GM19328 (cell line): ENCODE measurements around the gene PHACTR1.

Experiments used
- ATAC-seq: cut with Tn5 transposase; IDR thresholded peaks from one replicate; pipeline ENCODE4 v1.9.1; 2021; ENCODE audit warnings: mild to moderate bottlenecking, moderate library complexity; ENCODE audit not compliant: unreplicated experiment

PHACTR1 gene

DNA sequence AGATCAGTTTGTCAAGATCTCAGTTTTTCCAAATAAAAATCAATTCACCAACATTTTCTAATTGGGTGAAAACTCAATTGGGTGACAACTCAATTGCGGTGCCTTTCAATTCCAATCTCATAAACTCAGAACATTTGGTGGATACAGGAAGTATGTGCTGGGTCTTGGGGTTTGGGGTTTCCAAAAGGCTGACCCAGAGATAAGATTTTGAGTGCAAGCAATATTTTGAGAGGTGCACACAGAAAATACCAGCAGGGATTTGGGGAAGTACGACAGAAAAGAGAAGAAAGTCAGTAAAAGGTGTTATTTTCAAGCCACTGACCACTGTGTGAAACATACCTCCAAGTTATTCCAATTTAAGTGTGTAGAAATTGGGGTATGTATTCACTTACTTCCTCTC is 258.0 kb downstream of the PHACTR1 start:
- ATAC-seq: no peak

DNA sequence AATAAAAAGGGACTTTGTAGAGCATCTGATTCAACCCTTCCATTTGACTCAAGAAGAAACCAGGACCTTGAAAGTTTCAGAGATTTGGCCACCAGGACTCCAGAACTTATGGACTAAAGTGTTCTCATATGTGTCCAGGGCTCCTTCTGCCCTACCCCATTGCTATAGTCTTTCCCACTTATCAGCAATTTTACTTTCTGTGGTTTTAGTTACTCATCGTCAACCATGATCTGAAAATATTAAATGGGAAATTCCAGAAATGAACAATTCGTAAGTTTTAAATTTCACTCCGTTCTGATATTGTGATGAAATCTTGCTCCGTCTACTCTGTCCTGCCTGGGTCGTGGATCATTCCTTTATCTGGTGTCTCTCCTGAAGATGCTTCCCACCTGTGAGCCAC is 259.8 kb downstream of the PHACTR1 start:
- ATAC-seq: no peak

DNA sequence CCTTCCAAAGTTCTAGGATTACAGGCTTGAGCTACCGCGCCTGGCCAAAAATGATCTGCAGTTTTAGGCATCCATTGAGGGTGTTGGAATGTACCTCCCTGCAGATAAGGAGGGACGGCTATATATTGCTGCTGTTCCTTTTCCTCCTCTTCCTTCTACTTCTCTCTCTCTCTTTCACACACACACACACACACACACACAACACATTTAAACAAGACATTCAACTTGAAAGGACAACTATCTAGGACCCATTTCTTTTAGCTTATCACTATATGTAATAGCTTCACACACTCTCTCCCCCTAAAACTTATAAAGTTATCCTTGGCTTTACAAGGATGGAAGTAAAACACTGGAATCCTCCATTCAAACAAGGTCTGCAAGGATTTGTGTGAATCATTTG is 260.6 kb downstream of the PHACTR1 start:
- ATAC-seq: no peak

DNA sequence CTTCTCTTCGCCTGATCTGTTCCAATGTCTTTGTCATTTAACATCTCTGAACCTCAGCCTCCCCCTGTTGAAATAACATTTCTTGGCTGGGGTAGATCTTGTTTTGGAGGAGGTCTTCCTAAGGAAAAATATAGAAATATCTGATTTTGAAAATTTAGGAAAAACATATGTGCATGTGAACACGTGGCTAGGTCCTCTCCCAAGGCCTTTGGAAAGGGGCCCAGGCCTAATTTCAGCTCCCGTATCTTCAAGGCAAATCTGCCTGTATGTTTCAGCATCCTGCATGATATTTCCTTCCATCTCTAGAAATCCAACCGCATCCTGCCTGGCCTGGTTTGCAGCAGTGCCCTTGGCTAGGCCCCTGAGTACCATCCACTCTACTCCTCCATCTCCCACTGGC is 261.2 kb downstream of the PHACTR1 start:
- ATAC-seq: no peak

DNA sequence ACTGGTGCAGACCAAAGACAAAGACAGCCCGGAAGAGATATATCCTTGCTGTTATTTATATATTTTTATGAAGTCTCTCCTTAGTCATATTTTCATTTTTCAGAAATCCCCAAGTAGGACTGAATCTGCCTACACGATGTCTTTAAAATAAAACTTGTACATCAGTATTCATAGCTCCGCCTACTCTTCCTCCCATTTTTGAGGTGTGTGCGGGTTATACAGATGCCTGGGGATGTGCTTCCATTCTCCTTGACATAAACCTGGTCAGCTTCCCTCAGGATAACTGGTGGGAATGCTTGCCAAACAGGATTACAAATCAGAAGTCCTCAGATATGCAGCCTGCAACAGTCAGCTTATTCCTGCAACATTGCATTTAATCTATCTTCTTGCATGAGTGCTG is 264.2 kb downstream of the PHACTR1 start:
- no peak for ATAC-seq

DNA sequence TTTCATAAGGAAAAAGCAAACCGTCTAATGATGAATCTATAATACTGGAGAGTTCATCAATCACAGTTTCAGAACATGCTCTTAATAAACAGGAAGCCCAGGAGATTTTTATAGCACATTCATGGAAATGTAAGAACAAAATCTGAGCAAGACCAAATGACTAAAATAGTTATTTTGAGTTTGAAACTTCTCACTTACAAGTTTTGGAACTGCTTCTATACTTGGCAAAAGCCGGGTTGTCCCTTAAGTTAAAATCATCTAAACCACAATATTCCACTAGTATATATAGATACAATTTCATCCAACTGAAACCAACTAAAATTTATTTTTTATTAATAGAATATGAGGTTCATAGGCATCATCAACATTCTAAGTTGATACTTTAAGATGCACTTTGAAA is 268.2 kb downstream of the PHACTR1 start:
- no peak for ATAC-seq

DNA sequence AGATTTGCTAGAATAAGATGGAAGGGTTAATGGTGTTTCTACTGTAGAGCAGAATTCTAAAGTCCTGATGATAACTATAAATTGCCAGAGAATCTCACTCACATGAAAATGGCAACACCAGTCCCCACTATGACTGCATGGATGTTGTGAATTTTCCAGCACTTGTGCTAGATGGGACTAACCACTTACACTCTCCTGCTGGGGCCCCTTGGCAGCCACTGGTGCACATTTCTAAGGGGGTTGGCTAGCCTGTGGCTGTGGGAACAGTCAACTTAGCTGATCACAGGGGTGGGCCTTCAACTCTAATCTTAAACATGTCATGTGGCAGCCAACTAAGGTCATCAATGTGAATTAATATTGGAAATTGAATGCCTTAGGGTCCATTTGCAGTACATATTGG is 271.2 kb downstream of the PHACTR1 start:
- no peak for ATAC-seq

DNA sequence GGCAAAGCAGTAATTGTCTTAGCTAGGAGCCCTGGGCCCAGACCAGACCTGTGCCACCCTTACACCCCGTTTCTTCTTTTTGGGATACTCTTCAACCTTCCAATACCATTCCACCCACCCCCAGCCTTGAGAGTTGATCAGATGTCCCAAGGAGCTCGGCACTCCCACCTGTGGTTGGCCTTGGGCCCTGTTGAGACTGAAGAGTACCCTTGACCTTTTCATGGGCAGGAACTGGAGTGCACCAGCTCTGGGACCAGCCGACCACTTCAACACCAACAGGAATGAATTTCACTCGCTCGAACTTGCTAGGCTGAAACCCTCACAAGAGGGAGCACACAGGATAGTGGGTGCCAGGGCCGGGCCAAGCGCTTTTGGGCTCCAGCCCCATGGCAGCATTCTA is 273.6 kb downstream of the PHACTR1 start:
- no peak for ATAC-seq

DNA sequence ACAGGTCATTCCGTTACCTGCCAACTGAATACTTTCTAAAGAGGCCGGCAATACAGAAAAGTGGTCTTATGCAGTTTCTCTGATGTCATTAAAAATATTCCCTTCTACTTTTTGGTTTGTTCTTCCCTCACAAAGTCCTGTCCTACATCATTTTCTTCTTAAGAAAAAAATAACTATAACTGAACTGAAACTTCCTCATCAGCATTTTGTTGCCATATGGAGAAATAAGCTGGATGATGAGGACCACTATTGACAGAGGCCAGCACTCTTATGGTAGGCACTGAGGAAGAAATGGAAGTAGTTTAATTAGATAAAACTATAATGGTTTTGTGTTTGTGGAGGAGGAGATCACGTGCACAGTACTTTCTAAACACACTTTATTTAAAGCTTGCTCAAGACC is 274.9 kb downstream of the PHACTR1 start:
- no peak for ATAC-seq

DNA sequence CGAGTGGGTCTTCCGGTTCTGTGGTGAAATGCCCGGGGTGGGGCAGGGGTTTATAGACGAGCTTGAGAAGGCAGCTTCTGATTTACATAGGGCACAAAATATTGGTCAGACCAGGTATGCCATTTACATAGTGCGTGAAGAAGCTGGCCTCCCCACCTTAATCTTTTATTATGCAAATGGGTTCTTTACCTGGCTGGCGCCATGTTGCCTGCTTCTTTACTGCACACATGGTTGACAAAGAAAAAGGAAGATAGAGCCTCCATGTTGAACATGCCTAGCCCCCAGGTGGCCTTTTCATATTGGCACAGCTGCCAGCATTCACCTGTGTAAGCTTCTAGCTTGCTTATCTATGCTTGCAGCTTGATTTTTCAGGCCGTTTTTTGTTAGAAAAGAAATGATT is 276.2 kb downstream of the PHACTR1 start:
- no peak for ATAC-seq

DNA sequence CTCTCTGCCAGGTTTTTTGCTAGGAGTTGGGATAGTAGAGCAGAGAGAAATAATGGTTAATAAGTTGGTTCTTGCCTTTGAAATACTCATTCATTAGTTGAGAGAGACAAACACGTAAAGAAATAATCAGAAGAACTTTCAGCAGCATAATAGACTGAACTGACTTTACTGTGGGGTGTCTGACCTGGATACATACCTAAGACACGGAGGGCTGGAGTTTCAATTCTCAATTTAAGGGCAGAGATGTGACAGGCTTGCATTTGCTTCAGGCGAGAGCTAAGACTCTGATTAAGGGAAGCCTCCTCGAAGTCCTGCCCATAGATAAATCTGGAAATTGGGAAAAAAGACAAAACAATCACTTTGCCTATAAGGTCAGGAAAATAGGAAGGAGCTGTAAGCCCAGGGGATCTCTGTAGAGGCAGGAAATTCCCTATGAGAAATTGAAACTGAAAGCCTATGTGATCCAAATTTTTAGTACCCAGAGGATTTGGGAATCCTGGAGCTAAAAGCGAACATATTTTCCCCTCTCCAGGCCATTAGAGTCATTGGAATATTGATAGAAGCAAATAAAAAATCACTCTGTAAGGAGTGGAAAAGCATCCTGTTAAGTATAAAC is 276.8 kb downstream of the PHACTR1 start:
- no peak for ATAC-seq

DNA sequence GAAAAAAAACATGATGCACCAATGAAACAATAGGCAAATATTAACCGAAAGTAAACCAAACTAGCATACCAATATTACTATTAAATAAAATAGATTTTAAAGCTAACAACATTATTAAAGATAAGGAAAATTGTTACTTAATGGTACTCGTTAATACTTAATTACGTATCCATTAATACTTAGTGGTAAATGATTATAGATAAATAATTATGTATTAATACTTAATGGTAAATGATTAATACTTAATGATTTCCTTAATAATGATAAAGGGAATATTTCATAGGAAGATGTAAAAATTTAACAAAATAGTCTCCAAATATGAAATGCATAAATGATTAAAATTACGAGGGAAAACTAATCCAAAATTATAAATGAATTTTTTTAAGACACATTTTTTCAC is 278.9 kb downstream of the PHACTR1 start:
- no peak for ATAC-seq

DNA sequence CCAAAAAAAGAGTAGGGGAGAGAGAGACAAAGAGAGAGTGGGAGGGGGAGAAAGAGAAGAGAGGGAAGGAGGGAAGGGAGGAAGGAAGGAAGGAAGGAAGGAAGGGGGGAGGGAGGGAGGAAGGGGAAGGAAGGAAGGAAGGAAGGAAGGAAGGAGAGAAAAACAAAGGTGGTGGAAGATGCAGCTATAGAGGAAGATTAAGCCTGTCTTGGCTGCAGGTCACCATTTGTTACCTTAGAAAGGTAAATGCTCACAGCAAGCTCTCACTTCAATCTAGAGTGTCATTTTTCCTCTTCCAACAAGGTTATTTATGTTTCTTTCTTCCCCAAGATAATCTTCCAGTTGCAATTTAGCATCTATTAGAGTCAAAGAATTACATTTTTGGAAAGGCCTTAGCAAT is 284.0 kb downstream of the PHACTR1 start:
- no peak for ATAC-seq

DNA sequence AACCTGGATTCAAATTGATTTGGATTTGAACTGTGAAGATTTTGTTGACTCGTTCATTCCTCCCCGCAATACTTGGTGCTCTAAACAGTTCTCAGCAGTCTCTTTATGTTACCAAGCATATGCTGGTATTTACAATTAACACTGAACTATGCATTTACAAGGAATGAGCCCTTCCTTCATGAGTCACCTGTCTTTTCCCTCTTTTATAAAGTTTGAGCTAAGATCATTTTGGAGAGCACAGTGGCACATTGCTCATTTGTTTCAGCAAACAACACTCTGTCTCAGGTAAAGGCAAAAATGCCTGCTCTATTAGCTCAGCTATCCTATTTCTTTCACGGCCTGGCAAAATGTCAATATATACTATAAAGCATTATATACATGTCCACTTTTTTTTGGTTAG is 285.4 kb downstream of the PHACTR1 start:
- ATAC-seq: no peak

DNA sequence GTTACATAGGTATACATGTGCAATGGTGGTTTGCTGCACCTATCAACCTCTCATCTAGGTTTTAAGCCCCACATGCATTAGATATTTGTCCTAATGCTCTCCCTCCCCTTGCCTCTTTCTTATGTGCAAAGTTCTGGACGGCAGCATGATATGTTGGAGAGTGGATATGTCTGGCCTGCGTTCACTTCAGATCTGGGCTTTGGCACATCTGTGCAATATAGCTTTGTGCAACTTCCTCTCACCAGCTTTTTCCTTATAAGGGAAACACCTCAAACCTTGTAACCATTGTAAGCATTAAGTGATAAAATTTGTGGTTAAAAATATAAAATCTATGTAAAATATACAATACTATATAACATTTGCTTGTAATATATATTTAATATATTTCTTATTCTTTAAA is 288.0 kb downstream of the PHACTR1 start:
- ATAC-seq: no peak

DNA sequence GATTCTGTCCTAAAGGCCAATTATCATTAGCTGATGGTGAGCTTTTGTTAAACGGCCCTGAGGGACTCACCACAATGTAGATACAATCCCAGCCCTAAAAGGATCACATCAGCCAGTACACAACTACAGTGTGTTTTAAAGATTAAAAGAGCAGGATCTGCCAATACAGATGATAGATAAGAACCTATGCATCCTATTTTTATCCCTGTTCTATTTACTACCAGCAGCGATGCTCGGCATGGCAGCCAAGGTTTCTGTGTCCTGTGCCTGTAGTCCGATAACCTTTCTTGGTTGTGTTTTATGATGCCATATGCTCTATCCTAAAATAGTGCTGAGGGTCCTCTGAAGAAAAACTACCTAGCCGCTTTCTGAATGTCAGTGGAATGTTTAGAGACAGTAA is 289.4 kb downstream of the PHACTR1 start:
- ATAC-seq: no peak

DNA sequence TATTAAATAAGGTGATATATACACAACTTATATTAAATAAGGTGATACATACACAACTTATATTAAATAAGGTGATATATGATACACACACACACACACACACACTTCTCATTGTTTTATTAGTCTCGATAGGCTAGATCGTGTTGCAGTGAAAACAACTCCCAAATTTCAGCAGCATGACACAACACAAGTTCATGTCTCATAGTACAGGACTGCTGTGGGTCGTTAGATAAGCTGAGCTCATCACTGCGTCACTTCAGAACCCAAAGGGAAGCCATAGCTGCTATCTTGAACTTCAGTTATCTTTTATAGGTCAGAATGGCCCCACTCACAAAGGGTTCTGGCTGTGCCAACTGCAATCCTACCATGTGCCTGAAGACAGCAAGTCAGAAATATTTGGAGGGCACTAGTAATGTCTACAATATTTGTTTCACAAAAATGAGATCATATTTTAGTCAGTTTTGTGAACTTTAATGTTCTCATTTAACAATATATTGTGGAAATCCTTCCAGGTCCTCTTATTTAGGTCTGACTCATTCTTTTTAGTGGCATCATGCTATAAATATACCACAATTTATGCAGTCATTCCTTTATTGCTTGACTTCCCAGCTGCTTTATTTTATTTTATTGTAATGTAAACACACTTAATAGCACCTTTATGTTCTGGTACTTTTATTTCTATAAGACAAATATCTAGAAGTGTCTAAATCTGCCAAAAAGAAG is 290.2 kb downstream of the PHACTR1 start:
- ATAC-seq: no peak

DNA sequence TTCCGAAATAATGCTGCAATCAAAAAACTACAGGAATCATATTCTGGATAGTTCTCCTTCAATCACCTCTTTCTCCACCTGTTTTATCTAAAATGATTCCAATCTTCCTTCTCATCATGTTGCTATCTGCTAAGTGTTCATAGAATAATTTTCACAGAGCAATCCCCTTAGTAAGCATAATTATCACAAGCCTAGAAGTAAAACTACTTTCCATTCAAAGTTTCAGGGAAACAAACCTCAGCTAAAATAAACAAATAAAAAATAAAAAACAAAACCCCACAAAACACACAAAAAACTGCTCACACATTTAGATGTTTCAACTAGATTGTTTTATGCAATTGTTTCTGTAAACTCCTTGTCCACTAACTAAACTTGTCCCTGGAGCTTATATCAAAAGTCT is 291.2 kb downstream of the PHACTR1 start:
- no peak for ATAC-seq

DNA sequence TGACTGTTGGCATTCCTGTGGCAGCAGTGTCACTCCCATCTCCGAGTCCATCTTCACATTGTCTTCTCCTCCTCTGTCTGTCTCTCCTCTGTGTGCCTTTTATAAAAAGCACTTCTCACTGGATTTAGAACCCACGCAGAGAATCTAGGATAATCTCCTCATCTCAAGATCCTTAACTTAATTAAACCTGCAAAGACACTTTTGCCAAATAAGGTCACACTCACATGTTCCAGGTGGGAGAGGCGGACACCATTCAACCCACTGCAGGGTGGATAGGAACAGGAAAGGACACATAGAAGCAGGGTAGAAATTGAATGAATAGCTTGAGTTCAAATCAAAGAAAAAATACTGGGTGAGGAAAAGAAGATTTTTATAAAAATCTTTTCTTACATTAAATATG is 292.5 kb downstream of the PHACTR1 start:
- ATAC-seq: no peak

DNA sequence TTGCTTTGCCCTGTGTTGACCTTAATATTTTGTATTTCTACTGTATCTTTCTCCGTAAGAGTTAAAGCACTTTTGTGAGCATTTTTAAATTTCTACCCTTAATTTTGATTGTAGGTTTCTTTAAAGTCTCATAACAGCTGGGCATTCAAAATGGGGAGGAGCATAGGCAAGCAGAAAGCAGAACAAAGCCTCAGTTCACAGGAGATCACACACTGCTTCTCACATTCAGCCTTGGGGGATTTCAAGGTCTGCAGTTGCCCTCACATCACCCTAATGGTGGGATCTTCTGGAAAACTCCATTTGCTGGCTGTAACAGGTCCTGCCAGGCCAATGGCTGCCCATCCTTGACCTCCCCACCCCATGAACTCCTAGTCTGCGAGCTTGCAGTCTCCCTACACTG is 292.9 kb downstream of the PHACTR1 start:
- ATAC-seq: no peak

DNA sequence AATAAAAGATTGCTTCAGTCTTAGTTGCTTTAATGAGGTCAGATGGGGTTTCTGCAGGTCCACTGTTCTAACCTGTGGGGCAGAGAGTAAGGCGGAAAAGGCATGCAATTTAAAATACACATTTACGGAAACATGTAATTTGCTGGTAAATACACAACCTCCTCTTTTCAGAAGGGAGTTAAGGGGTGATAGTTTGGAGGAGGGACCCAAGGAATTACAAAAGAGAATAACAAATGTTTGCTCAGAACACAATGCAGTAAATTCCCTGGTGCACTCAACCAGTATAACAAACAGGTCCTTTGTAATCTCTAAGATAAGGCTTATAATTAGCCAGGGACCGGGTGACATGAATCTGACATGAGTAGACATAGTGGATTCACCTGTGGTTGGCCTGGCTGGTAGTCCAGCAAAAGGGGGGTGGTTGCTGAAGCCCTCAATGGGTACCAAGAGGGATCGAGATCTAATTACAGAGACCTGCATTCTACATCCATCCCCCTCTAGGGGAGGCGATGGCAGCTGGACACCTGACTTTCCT is 295.1 kb downstream of the PHACTR1 start:
- no peak for ATAC-seq

DNA sequence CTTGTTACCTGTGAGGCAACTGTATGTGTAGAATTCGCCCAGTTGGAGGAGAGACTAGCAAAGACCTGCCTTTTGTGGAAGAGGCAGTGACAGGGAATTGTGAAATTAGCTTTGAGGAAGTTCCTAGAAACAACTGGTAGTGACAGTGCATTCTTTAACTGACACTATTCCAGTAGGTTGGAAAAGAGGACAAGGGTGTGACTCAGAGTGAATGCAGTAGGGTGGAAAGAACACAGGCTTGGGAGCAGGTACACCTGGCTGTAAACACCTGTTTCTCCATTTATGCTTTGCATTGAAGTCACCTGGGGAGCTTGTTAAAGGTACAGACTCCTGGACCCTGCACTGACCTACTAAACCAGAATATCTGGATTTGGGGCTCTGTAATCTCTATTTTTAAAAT is 295.7 kb downstream of the PHACTR1 start:
- no peak for ATAC-seq
